OCI-LY7 (cell line): ENCODE data around the gene RASGRP2. TPM values are rescaled to one million over a fixed set of nuclear protein-coding genes. Genes with fewer than 3 reads are reported as not detected.

Experiments used
- BruUV-seq: library from RNA; stranded (reverse); fragments of 400-500 nt; replicated peaks from 2 replicates; lab custom pipeline; 2021; lab: Mats Ljungman, UMichigan
- CTCF ChIA-PET: fragments of 300-600 bp; sonication (Branson Sonifier 250); formaldehyde crosslinking; loops from one replicate; lab custom pipeline; 2022; ENCODE audit warnings: antibody characterized with exemption; ENCODE audit not compliant: unreplicated experiment; lab: Charles Lee
- POLR2A ChIA-PET: fragments of 300-600 bp; sonication (Branson Sonifier 250); formaldehyde crosslinking; loops from one replicate; lab custom pipeline; 2022; ENCODE audit warnings: antibody characterized with exemption; lab: Charles Lee
- DNase-seq: peaks from one replicate; pipeline ENCODE4 v3.0.0-alpha.2; 2015; ENCODE audit warnings: low spot score
- H2AFZ ChIP-seq: fragments of 200-600 bp; sonication (generic), shearing (Covaris generic); 2 replicates; pipeline ENCODE4 v1.6.1; 2014; ENCODE audit warnings: mild to moderate bottlenecking, antibody characterized with exemption, low read length, moderate library complexity
- H3K27ac ChIP-seq: fragments of 200-600 bp; sonication (generic); 2 replicates; pipeline ENCODE4 v1.5.1; 2014; ENCODE audit warnings: mixed run types, low read depth, mild to moderate bottlenecking, moderate library complexity, low read length, inconsistent platforms; ENCODE audit not compliant: poor library complexity, severe bottlenecking
- H3K36me3 ChIP-seq: fragments of 200-600 bp; sonication (generic); 2 replicates; pipeline ENCODE4 v1.6.1; 2014; ENCODE audit warnings: mild to moderate bottlenecking, antibody characterized with exemption, low read length, moderate library complexity, mixed read lengths; ENCODE audit not compliant: insufficient read depth
- H3K4me1 ChIP-seq: fragments of 200-600 bp; sonication (generic); 2 replicates; pipeline ENCODE4 v1.5.1; 2014; ENCODE audit warnings: mild to moderate bottlenecking, low read length; ENCODE audit not compliant: insufficient read depth, poor library complexity, severe bottlenecking
- H3K4me2 ChIP-seq: fragments of 200-600 bp; sonication (generic); 2 replicates; pipeline ENCODE4 v1.6.1; 2014; ENCODE audit warnings: mild to moderate bottlenecking, low read length
- H3K4me3 ChIP-seq: fragments of 200-600 bp; sonication (generic); 2 replicates; pipeline ENCODE4 v1.5.1; 2014; ENCODE audit warnings: mild to moderate bottlenecking, low read depth, low read length; ENCODE audit not compliant: poor library complexity, severe bottlenecking
- H3K79me2 ChIP-seq: fragments of 200-600 bp; sonication (generic); 2 replicates; pipeline ENCODE4 v1.6.1; 2016; ENCODE audit warnings: low read depth, mild to moderate bottlenecking, low read length, moderate library complexity, mixed read lengths; ENCODE audit not compliant: insufficient read depth
- H3K9me2 ChIP-seq: fragments of 200-600 bp; sonication (generic); 2 replicates; pipeline ENCODE4 v1.6.1; 2016; ENCODE audit warnings: mild to moderate bottlenecking, low read length, mixed read lengths; ENCODE audit not compliant: insufficient read depth
- H3K9me3 ChIP-seq: fragments of 200-600 bp; sonication (generic); 2 replicates; pipeline ENCODE4 v1.6.1; 2014; ENCODE audit warnings: mild to moderate bottlenecking, mixed run types, low read length, mixed read lengths
- H4K20me1 ChIP-seq: fragments of 200-600 bp; sonication (generic); 2 replicates; pipeline ENCODE4 v1.6.1; 2014; ENCODE audit warnings: mild to moderate bottlenecking, antibody characterized with exemption, low read length, moderate library complexity, mixed read lengths; ENCODE audit not compliant: insufficient read depth
- CTCF ChIP-seq: fragments of 200-600 bp; sonication (generic); conservative IDR thresholded peaks from 2 replicates; pipeline ENCODE4 v1.5.1; 2014; ENCODE audit warnings: mild to moderate bottlenecking, antibody characterized with exemption, low read length, moderate library complexity, mixed read lengths
- EZH2phosphoT487 ChIP-seq: fragments of 200-600 bp; sonication (generic); IDR thresholded peaks from 2 replicates; pipeline ENCODE4 v1.6.1; 2018; ENCODE audit warnings: low read depth, borderline replicate concordance, mild to moderate bottlenecking, mixed run types, antibody characterized with exemption, low read length, moderate library complexity, mixed read lengths
- intact Hi-C: fragments of 100-400 bp; cut with micrococcal nuclease; formaldehyde crosslinking; loops from one replicate; pipeline ENCODE4 v1.10.0; 2022; ENCODE audit not compliant: unreplicated experiment
- total RNA-seq, 2 experiments: library from RNA; depleted of rRNA in 1 of 2; stranded (reverse); fragments of >200 nt in 1 of 2; shearing (Covaris generic) in 1 of 2; gene quantifications; 2 replicates each; pipeline ENCODE4 v1.2.3, GENCODE V29; 2014 to 2022

The RASGRP2 gene
- total RNA-seq, 2 experiments from 2014 or later: 127 to 195 TPM

DNA sequence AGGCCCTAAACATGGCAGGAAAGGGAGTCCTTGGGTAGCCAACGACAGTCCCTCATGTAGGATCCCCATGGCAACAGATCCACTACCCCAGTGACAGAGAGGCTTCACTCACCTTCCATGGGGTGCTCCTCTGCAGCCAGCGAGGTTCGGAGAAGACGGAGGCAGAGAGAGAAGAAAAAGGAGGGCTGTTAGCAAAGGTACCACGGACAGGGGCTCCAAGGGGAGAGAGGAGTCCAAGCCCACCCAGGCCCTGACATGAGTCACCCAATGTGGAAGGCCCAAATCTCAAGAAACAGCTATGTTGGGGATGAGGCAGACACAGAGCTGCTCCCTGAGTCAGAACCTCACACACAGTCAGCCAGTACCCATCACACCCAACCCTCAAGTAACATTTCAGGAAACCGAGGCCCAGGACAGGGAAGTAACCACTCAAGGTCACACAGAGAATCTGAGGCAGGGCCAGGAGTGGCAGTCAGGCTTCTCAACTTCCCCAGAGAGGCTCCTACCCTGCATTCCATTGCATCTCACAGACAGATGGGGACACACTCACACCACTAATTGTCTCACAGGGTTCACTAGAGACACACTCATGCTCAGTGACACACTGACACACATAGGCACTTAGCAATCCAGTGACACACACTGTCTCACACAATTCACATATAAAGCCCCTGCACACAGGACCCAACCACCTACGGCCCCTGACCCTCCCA is 46.1 kb downstream of the RASGRP2 start:
- Histone ChIP-seq H3K27ac (no peak overlapping the region), H3K4me1 (peaks cover 29% of the 10 kb centered on the region), H3K9me2 (no peaks in the 10 kb centered on the region), H3K4me3 (no peak overlapping the region), H3K79me2 (no peaks in the 10 kb centered on the region), H3K4me2 (no peak overlapping the region), H3K36me3 (no peaks in the 10 kb centered on the region), H2AFZ (no peak overlapping the region), H4K20me1 (no peaks in the 10 kb centered on the region), H3K9me3 (no peaks in the 10 kb centered on the region)
- POLR2A ChIA-PET: interaction anchor here (0.9 kb wide), 1 partner anchor 46 kb away, joined by 3 read pairs; the partner anchor contains the start of gene RASGRP2
- no peak for TF ChIP-seq CTCF
- no peak for TF ChIP-seq EZH2phosphoT487
- CTCF ChIA-PET: interaction anchor here (1.5 kb wide), 1 partner anchor 9 kb away, joined by 6 read pairs; no protein-coding TSS in a partner anchor
- no peak for DNase-seq
- intact Hi-C loops: no loop called here
- BruUV-seq: no TSS peak

GRCh38 chr11:64696045-64696444 is 47.9 kb downstream of the RASGRP2 start:
- BruUV-seq: no TSS peak
- CTCF ChIA-PET: no interaction called here
- TF ChIP-seq CTCF (no peak), EZH2phosphoT487 (no peak)

GRCh38 chr11:64695548-64695947 is 48.4 kb downstream of the RASGRP2 start:
- H3K9me3 ChIP-seq: no peaks in the 10 kb centered on the region
- no peak overlapping the region for H3K27ac ChIP-seq
- peak overlapping the region; percentile 85; the same call in 1 of the 2 replicates for H2AFZ ChIP-seq
- BruUV-seq: no TSS peak
- peak overlapping the region; percentile 69 for H3K4me2 ChIP-seq
- DNase-seq: no peak
- H3K4me3 ChIP-seq: no peak overlapping the region
- ChIA-PET CTCF (no interaction called here), POLR2A (interaction anchor here (0.8 kb wide), 1 partner anchor 8 kb away, joined by 3 read pairs; no protein-coding TSS in a partner anchor)
- H3K9me2 ChIP-seq: no peaks in the 10 kb centered on the region
- no peaks in the 10 kb centered on the region for H3K79me2 ChIP-seq
- no peak for TF ChIP-seq EZH2phosphoT487
- TF ChIP-seq CTCF: no peak
- H4K20me1 ChIP-seq: no peaks in the 10 kb centered on the region
- intact Hi-C loops: no loop called here
- H3K4me1 ChIP-seq: peaks cover 29% of the 10 kb centered on the region
- no peaks in the 10 kb centered on the region for H3K36me3 ChIP-seq

More at GRCh38 chr11:64696045-64696444, 47.9 kb downstream of the RASGRP2 start:
- Histone ChIP-seq H3K4me3 (no peak overlapping the region), H3K36me3 (no peaks in the 10 kb centered on the region), H3K4me2 (no peak overlapping the region), H3K9me2 (no peaks in the 10 kb centered on the region), H3K27ac (no peak overlapping the region), H3K9me3 (no peaks in the 10 kb centered on the region), H3K4me1 (peaks cover 29% of the 10 kb centered on the region), H2AFZ (no peak overlapping the region), H4K20me1 (no peaks in the 10 kb centered on the region), H3K79me2 (no peaks in the 10 kb centered on the region)
- DNase-seq: no peak
- POLR2A ChIA-PET: no interaction called here
- intact Hi-C loops: no loop called here
